Transverse colon (tissue), 4 donors: ENCODE measurements around the gene NACAD. TPM values are rescaled to one million over a fixed set of nuclear protein-coding genes. Genes with fewer than 3 reads are reported as not detected.

Experiments used
- DNase-seq: peaks from one replicate; pipeline ENCODE4 v3.0.0-alpha.2; 2019
- H3K27ac ChIP-seq, 4 donors: fragments of 200-600 bp; sonication (generic); 2 replicates each; pipeline ENCODE4 v1.5.1; 2016 to 2018; ENCODE audit warnings: inconsistent platforms in 4 of 4
- H3K27me3 ChIP-seq: fragments of 200-600 bp; sonication (generic); 2 replicates; pipeline ENCODE4 v1.5.1; 2017; ENCODE audit warnings: inconsistent platforms
- H3K36me3 ChIP-seq, 4 donors: fragments of 200-600 bp; sonication (generic); 2 replicates each; pipeline ENCODE4 v1.5.1; 2017 to 2019; ENCODE audit warnings: inconsistent platforms in 4 of 4
- H3K4me1 ChIP-seq, 4 donors: fragments of 200-600 bp; sonication (generic); 2 replicates each; pipeline ENCODE4 v1.5.1; 2017 to 2020; ENCODE audit warnings: inconsistent platforms in 4 of 4
- H3K4me3 ChIP-seq, 4 donors: fragments of 200-600 bp; sonication (generic); 1 replicate in 1 of 4; 2 replicates in 3 of 4; pipeline versions ENCODE4 v1.5.1 to v1.6.1; 2017 to 2019; ENCODE audit warnings: inconsistent platforms in 4 of 4
- H3K9me3 ChIP-seq, 2 donors: fragments of 200-600 bp; sonication (generic); 2 replicates each; pipeline ENCODE4 v1.5.1; 2017 to 2019; ENCODE audit warnings: inconsistent platforms in 2 of 2
- EP300 ChIP-seq: sonication (generic); formaldehyde crosslinking; IDR thresholded peaks from one replicate; pipeline ENCODE4 v1.6.1; 2017; ENCODE audit warnings: antibody characterized with exemption, low read depth
- POLR2A ChIP-seq: fragments of 450-650 bp; IDR thresholded peaks from one replicate; pipeline ENCODE4 v1.6.1; 2016; ENCODE audit warnings: antibody characterized with exemption, mild to moderate bottlenecking, moderate library complexity
- POLR2AphosphoS5 ChIP-seq, 3 donors: sonication (generic); formaldehyde crosslinking; IDR thresholded peaks; one replicate each; pipeline ENCODE4 v1.6.1; 2016; ENCODE audit warnings: antibody characterized with exemption in 3 of 3
- WGBS, 2 donors: methylation state at CpG; one replicate each; pipeline ENCODE4 v1.1.5; 2018; ENCODE audit warnings: low coverage in 1 of 2; 5-methylcytosine and 5-hydroxymethylcytosine counted together
- in situ Hi-C, 4 donors: fragments of 200-750 bp; cut with MboI; loops; one replicate each; pipeline versions ENCODE4 v1.15.0 to v1.15.1; 2017; ENCODE audit warnings: low sequenced_read_pairs in 3 of 4, low pct_ligation_motif_present in 1 of 4, low pct_unique_long_range_greater_than_20kb in 1 of 4
- intact Hi-C: fragments of 100-400 bp; cut with DNase I; formaldehyde crosslinking; loops from one replicate; pipeline ENCODE4 v1.15.1; 2023; ENCODE audit warnings: low total_unique reads
- total RNA-seq, 4 donors: library from RNA; depleted of rRNA; stranded (reverse); fragments of >200 nt; gene quantifications; one replicate each; pipeline ENCODE4 v1.1.0, GENCODE V29; 2016
- TF ChIP-seq, protein P1 (sequence below), 5 experiments: fragments of 200-600 bp in 3 of 5; fragments of 450-650 bp in 2 of 5; sonication (generic) in 3 of 5; IDR thresholded peaks; 1 replicate in 2 of 5; 2 replicates in 3 of 5; pipeline ENCODE4 v1.5.1; 2016 to 2017; ENCODE audit warnings: antibody characterized with exemption in 5 of 5, inconsistent platforms in 3 of 5, mild to moderate bottlenecking in 2 of 5, moderate library complexity in 1 of 5

The NACAD gene
- total RNA-seq, 4 donors from 2014 or later, result 1.1 to 5.2 (median 2.0) TPM

DNA sequence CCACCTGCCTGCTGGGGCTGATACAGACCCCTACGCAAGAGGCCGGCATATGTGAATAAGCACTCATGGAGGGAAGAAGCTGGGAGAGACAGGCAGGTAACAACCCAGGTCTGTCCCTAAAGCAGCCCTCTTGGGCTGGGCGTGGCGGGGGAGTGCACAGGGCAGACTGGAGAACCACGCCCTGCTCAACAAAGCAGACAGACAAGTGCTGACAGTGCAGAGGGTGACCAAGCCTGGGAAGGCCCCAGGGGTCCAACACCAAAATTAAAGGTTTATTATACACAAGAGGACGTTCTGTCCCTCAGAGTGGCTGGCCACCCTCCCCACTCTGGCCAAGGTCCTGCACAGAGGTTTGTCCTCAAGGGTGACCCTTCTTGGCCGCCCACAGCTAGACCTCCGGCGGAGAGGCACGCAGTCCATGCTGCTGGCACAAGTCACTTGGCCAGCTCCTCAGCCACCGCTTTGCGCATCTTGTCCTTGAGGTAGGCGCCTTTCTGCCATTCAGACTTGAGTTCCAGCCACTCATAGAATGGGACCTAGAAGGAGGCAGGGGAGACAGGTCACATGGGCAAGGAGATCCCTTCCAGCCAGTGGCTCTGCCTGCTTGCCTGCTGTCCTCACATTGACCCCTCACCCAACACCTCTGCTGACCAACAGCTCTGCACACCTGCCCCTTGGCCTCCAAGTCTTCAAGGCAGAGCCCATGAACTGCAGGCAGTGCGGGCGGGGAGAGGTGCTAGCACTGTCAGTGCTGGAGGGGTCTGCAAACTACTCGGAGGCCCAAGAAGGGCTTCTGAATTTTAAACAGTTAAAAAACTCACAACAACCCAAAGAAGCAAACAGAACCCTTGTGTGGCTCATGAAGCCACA is 11.4 kb upstream of the NACAD start:
- no peaks in the 10 kb centered on the region for H3K4me1 ChIP-seq
- H3K36me3 ChIP-seq, result peaks cover 0 to 59% (median 36%) of the 10 kb centered on the region in 4 donors
- in situ Hi-C loops, result loop anchor here in 3 of 4 donors (25.0 kb wide), 1 partner anchor 513 kb away; the partner anchor contains the start of gene TMED4 (in 3 of the 3)
- no peak overlapping the region for H3K4me3 ChIP-seq
- no peaks in the 10 kb centered on the region for H3K9me3 ChIP-seq
- DNase-seq, result no peak
- H3K27me3 ChIP-seq, result no peaks in the 10 kb centered on the region
- WGBS, 2 donors, result 87% methylated on average over 16 of the region's 16 CpGs; no CpG with 5 or more reads in 1 of the 2 donors
- no peak for TF ChIP-seq POLR2AphosphoS5 (IDR thresholded peaks at IDR 0.05)
- intact Hi-C loops, result no loop called here
- H3K27ac ChIP-seq, result no peak overlapping the region

DNA sequence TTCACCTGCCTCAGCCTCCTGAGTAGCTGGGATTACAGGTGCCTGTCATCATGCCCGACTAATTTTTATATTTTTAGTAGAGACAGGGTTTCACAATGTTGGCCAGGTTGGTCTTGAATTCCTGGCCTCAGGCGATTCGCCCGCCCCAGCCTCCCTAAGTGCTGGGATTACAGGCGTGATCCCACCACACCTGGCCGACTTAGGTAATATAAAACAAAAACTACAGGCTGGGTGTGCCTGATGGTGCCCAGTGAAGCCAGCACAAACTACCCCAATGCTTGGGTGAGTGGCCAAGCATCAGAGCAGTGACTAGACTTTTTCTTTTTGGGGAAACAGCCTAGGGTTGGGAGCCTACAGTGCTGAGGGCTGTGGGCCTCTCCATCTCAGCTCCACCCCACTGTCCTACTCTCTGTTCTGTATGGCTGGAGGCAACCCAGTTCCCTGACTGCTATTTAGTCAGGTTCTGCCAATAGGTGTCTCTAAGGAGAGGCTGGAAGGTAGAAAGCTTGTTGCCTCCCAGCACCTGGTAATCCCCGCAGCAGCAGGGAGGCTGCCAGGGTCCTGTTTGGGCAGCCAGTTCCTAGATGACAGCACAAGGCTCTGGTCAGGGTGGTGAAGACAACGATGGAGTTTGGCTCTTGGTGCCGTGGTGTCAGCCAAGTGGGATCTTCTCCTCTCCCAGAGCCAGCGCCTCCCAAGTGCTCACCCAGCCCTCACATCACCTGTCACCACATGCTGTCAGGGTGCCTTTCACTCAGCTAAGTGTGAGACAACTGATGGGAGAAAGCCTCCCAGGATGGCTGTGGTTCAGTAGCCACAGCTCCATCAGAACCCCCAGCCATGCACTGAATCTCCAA is 10.4 kb upstream of the NACAD start:
- Histone ChIP-seq H3K4me3 (no peak overlapping the region), H3K36me3 (peaks cover 0 to 50% (median 30%) of the 10 kb centered on the region in 4 donors), H3K27ac (no peak overlapping the region), H3K4me1 (no peaks in the 10 kb centered on the region), H3K9me3 (no peaks in the 10 kb centered on the region), H3K27me3 (no peaks in the 10 kb centered on the region)
- intact Hi-C loops, result no loop called here
- 84% methylated on average over 10 of the region's 10 CpGs; no CpG with 5 or more reads in 1 of the 2 donors for WGBS, 2 donors
- no peak for TF ChIP-seq POLR2AphosphoS5 (IDR thresholded peaks at IDR 0.05)
- TF ChIP-seq POLR2A, result no peak
- no peak for TF ChIP-seq EP300
- TF ChIP-seq, protein P1, sequence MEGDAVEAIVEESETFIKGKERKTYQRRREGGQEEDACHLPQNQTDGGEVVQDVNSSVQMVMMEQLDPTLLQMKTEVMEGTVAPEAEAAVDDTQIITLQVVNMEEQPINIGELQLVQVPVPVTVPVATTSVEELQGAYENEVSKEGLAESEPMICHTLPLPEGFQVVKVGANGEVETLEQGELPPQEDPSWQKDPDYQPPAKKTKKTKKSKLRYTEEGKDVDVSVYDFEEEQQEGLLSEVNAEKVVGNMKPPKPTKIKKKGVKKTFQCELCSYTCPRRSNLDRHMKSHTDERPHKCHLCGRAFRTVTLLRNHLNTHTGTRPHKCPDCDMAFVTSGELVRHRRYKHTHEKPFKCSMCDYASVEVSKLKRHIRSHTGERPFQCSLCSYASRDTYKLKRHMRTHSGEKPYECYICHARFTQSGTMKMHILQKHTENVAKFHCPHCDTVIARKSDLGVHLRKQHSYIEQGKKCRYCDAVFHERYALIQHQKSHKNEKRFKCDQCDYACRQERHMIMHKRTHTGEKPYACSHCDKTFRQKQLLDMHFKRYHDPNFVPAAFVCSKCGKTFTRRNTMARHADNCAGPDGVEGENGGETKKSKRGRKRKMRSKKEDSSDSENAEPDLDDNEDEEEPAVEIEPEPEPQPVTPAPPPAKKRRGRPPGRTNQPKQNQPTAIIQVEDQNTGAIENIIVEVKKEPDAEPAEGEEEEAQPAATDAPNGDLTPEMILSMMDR (IDR thresholded peaks at IDR 0.05), result no peak
- in situ Hi-C loops, result no loop called here
- no peak for DNase-seq

DNA sequence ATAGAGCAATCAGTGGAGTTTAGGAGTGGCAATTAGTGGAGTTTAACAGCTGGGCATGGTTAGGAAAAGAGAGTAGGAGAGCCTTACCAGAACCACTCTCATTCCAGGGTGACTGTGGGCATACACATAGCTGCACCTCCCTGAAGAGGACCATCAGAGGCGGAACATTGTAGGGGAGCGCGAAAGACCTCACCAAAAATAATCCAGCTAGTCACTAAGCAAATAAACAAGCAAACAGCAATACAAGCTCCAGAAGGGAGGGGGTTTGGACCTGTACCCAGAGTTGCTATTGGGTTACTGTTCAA is 4.1 kb upstream of the NACAD start:
- Histone ChIP-seq H3K27me3 (peaks cover 19% of the 10 kb centered on the region), H3K36me3 (no peaks in the 10 kb centered on the region), H3K4me1 (peaks cover 0 to 12% (median 3%) of the 10 kb centered on the region in 4 donors), H3K9me3 (no peaks in the 10 kb centered on the region), H3K4me3 (no peak overlapping the region), H3K27ac (no peak overlapping the region)
- 48 to 73% methylated on average over 3 of the region's 3 CpGs for WGBS, 2 donors
- in situ Hi-C loops, result no loop called here
- TF ChIP-seq POLR2AphosphoS5 (IDR thresholded peaks at IDR 0.05) (no peak), EP300 (no peak), POLR2A (no peak)
- TF ChIP-seq, protein P1 (IDR thresholded peaks at IDR 0.05), result no peak
- DNase-seq, result no peak
- intact Hi-C loops, result no loop called here

DNA sequence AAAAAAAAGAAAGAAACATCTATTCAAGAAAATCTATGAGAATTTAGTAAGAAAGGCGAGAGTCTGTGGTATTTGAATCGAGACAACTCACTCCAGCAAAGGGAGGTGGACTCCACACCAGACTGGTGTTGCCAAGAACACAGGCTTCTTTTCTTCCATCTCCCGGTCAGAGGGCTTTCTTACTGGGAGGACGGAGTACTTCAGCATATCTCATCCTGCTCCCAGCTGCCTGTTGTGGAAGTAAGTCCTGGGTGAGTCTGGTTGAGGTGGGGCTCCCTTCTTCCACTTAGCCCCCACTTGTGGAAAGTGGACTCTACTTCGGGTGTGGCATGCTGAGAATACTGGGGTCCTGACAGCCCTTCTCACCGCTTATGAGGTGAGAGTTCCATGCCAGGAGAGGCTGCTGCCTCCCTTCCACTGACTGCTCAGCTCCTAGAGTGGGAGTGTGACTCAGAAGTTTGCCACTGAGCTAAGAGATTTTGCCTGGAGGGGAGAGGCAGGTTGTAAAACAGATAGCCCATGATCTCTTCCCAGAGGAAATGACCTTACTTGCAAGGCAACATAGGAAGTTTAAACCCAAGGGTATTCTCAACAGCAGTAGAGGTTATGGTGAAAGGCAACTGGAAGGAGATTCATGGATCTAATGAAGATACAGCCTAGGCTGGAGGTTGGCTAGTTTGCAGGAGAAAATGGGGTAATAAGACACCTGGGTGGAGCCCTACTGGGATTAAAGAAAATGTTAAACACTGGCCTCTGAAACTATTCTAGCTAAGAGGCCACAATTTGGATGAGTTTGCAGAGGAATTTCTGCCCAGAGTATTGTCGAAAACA is 3.5 kb upstream of the NACAD start:
- DNase-seq, result no peak

More for the DNA sequence above, 3.5 kb upstream of the NACAD start:
- 67 to 68% methylated on average over 3 to 7 of the region's 7 CpGs for WGBS, 2 donors
- in situ Hi-C loops (no loop called here), intact Hi-C loops (no loop called here)
- TF ChIP-seq, protein P1 (IDR thresholded peaks at IDR 0.05), result no peak
- TF ChIP-seq POLR2A (no peak), POLR2AphosphoS5 (IDR thresholded peaks at IDR 0.05) (no peak), EP300 (no peak)
- no peaks in the 10 kb centered on the region for H3K9me3 ChIP-seq
- H3K27me3 ChIP-seq, result peaks cover 19% of the 10 kb centered on the region
- H3K36me3 ChIP-seq, result no peaks in the 10 kb centered on the region
- H3K4me3 ChIP-seq, result no peak overlapping the region
- no peak overlapping the region for H3K27ac ChIP-seq
- peaks cover 0 to 12% (median 3%) of the 10 kb centered on the region in 4 donors for H3K4me1 ChIP-seq
